ENCODE data around the gene EFHC1. TPM values are rescaled to one million over a fixed set of nuclear protein-coding genes. Genes with fewer than 3 reads are reported as not detected.

EFHC1 gene
- total RNA-seq, 4 donors from 2014 or later = 17.1 to 28.4 (median 19.5) TPM

DNA sequence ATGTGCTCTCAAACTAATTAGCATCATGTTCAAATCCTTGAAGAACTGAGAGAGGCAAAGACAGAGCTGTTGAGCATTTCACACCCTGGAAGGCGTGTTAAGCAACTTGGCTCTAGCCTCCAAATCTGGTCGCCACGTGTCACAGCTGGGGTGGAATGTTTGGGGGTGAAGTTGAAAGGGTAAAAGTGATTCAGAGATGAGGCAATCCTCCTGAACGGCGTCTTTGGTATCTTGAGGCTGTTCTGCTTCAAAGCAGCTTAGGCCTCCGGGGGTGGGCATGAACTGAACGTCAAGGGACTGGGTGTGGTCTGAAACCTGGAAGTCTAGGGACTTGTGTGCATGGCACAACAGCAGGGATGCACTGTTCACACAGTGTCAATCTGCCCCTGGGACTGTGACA lies 94.4 kb downstream of the EFHC1 start:
- TF ChIP-seq POLR2A (IDR thresholded peaks at IDR 0.05) = no peak
- peak in 1 of 3 donors; percentile 19 for TF ChIP-seq POLR2AphosphoS5 (IDR thresholded peaks at IDR 0.05)
- TF ChIP-seq EP300 (IDR thresholded peaks at IDR 0.05; ENCODE audit: low read depth) = no peak
- H3K4me3 ChIP-seq = no peak overlapping the region
- H3K27me3 ChIP-seq = no peaks in the 10 kb centered on the region
- in situ Hi-C loops (cut with MboI; ENCODE audit: low pct_ligation_motif_present in 1 of 4, low pct_unique_long_range_greater_than_20kb in 1 of 4, low sequenced_read_pairs in 3 of 4) = no loop called here
- H3K4me1 ChIP-seq = peaks cover 14 to 38% (median 26%) of the 10 kb centered on the region in 4 donors
- no peak for DNase-seq
- 55 to 93% methylated on average over 3 to 7 of the region's 7 CpGs for WGBS, 2 donors (ENCODE audit: low coverage in 1 of 2)
- H3K27ac ChIP-seq = peak overlapping the region; percentile 76 to 86 (median 80)
- intact Hi-C loops (cut with DNase I; ENCODE audit: low total_unique reads) = no loop called here
- peaks cover 0 to under 1% (median 0%) of the 10 kb centered on the region in 4 donors for H3K36me3 ChIP-seq
- H3K9me3 ChIP-seq = no peaks in the 10 kb centered on the region

- in situ Hi-C loops (cut with MboI; ENCODE audit: low pct_ligation_motif_present in 1 of 4, low pct_unique_long_range_greater_than_20kb in 1 of 4, low sequenced_read_pairs in 3 of 4) = no loop called here
- WGBS, 2 donors (ENCODE audit: low coverage in 1 of 2) = 57 to 58% methylated on average over 2 of the region's 2 CpGs
- H3K36me3 ChIP-seq = no peaks in the 10 kb centered on the region
- peaks cover 14 to 38% (median 26%) of the 10 kb centered on the region in 4 donors for H3K4me1 ChIP-seq
- no peak overlapping the region for H3K4me3 ChIP-seq
- no peaks in the 10 kb centered on the region for H3K9me3 ChIP-seq
- no peak for DNase-seq
- H3K27ac ChIP-seq = peak overlapping the region; percentile 76 to 86 (median 80)
- TF ChIP-seq POLR2AphosphoS5 (IDR thresholded peaks at IDR 0.05) (no peak), EP300 (IDR thresholded peaks at IDR 0.05; ENCODE audit: low read depth) (no peak)
- TF ChIP-seq, protein P1, sequence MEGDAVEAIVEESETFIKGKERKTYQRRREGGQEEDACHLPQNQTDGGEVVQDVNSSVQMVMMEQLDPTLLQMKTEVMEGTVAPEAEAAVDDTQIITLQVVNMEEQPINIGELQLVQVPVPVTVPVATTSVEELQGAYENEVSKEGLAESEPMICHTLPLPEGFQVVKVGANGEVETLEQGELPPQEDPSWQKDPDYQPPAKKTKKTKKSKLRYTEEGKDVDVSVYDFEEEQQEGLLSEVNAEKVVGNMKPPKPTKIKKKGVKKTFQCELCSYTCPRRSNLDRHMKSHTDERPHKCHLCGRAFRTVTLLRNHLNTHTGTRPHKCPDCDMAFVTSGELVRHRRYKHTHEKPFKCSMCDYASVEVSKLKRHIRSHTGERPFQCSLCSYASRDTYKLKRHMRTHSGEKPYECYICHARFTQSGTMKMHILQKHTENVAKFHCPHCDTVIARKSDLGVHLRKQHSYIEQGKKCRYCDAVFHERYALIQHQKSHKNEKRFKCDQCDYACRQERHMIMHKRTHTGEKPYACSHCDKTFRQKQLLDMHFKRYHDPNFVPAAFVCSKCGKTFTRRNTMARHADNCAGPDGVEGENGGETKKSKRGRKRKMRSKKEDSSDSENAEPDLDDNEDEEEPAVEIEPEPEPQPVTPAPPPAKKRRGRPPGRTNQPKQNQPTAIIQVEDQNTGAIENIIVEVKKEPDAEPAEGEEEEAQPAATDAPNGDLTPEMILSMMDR (IDR thresholded peaks at IDR 0.05) = no peak
- intact Hi-C loops (cut with DNase I; ENCODE audit: low total_unique reads) = no loop called here
- H3K27me3 ChIP-seq = no peaks in the 10 kb centered on the region
These were observed 95.2 kb downstream of the EFHC1 start for GRCh38 chr6:52515219-52515960.

DNA sequence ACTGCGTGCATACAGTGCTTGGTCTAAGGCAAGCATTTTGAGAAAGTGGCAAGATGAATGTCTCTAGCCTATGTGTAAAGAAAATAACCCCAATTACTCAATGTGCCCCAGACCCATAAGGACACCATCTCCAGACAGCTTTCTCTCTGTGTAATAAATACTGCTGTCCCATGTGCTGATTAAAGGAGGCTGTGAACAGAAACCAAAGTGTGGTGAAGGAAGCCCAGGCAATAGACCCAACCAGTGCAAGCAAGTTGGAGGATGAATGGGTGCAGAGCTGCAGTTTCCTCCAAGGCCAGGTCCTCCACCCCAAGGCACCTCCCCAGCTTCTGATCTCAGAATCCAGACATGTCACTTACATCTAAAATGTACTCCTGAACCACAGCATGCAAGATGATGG lies 96.1 kb downstream of the EFHC1 start:
- Histone ChIP-seq H3K9me3 (no peaks in the 10 kb centered on the region), H3K4me3 (no peak overlapping the region), H3K27me3 (no peaks in the 10 kb centered on the region), H3K4me1 (peaks cover 14 to 38% (median 25%) of the 10 kb centered on the region in 4 donors), H3K36me3 (no peaks in the 10 kb centered on the region), H3K27ac (peak overlapping the region in 1 of 4 donors; percentile 86)
- TF ChIP-seq, protein P1 (IDR thresholded peaks at IDR 0.05) = no peak
- TF ChIP-seq POLR2A (IDR thresholded peaks at IDR 0.05) (no peak), EP300 (IDR thresholded peaks at IDR 0.05; ENCODE audit: low read depth) (no peak), POLR2AphosphoS5 (IDR thresholded peaks at IDR 0.05) (no peak)
- in situ Hi-C loops (cut with MboI; ENCODE audit: low pct_ligation_motif_present in 1 of 4, low pct_unique_long_range_greater_than_20kb in 1 of 4, low sequenced_read_pairs in 3 of 4) (no loop called here), intact Hi-C loops (cut with DNase I; ENCODE audit: low total_unique reads) (no loop called here)
- 88% methylated on average over 1 of the region's 1 CpG; no CpG with 5 or more reads in 1 of the 2 donors for WGBS, 2 donors (ENCODE audit: low coverage in 1 of 2)
- DNase-seq = no peak

DNA sequence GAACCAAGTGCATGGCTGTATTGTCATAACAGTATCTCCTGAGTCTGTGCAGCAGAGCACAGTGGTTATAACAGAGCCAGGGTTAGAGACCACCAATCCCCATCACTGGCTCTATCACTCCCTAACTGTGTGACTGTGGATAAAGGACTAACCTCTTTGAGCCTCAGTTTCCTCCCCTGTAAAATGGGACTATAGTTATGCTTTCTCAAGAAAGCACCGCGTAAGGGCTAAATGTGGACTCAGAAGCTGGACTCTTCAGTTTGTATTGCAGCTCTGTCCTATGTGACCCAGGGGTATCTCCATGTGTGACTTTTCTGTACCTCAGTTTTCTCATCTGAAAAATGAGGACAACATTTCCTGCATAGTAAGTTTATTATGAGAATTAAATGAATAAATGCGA lies 96.8 kb downstream of the EFHC1 start:
- in situ Hi-C loops (cut with MboI; ENCODE audit: low pct_ligation_motif_present in 1 of 4, low pct_unique_long_range_greater_than_20kb in 1 of 4, low sequenced_read_pairs in 3 of 4) = no loop called here
- Histone ChIP-seq H3K4me3 (no peak overlapping the region), H3K4me1 (peaks cover 16 to 41% (median 23%) of the 10 kb centered on the region in 4 donors), H3K27me3 (no peaks in the 10 kb centered on the region), H3K9me3 (no peaks in the 10 kb centered on the region), H3K27ac (peak overlapping the region in 3 of 4 donors; percentile 86 to 92 (median 88)), H3K36me3 (no peaks in the 10 kb centered on the region)
- no peak for DNase-seq
- intact Hi-C loops (cut with DNase I; ENCODE audit: low total_unique reads) = no loop called here
- 95 to 97% methylated on average over 3 of the region's 3 CpGs for WGBS, 2 donors (ENCODE audit: low coverage in 1 of 2)
- no peak for TF ChIP-seq POLR2A (IDR thresholded peaks at IDR 0.05)
- no peak for TF ChIP-seq EP300 (IDR thresholded peaks at IDR 0.05; ENCODE audit: low read depth)
- TF ChIP-seq, protein P1 (IDR thresholded peaks at IDR 0.05) = no peak
- TF ChIP-seq POLR2AphosphoS5 (IDR thresholded peaks at IDR 0.05) = no peak

Data from transverse colon (tissue), 4 donors.